Stimulated activated CD8-positive, alpha-beta memory T cell treated with anti-CD3 and anti-CD28 coated beads, Interleukin-4, amount 100 ng/mL, for 24 hours (primary cell): ENCODE results near the gene NCAPD3.

Experiments used
- DNase-seq: peaks from one replicate; pipeline ENCODE4 v3.0.0-alpha.2; 2020; ENCODE audit warnings: low read depth

The NCAPD3 gene

GRCh38 chr11:134252346-134253187 lies 28.8 kb upstream of the NCAPD3 start:
- DNase-seq: no peak

GRCh38 chr11:134250675-134251074 lies 26.9 kb upstream of the NCAPD3 start:
- DNase-seq: no peak

GRCh38 chr11:134250246-134250645 lies 26.5 kb upstream of the NCAPD3 start:
- no peak for DNase-seq

- DNase-seq: no peak
Observed at GRCh38 chr11:134248910-134249480, 25.2 kb upstream of the NCAPD3 start.

- no peak for DNase-seq
Observed at GRCh38 chr11:134246678-134247077, 22.9 kb upstream of the NCAPD3 start.

GRCh38 chr11:134246100-134246499 lies 22.3 kb upstream of the NCAPD3 start:
- DNase-seq: no peak

- DNase-seq: no peak
Observed at GRCh38 chr11:134245434-134245833, 21.7 kb upstream of the NCAPD3 start.

- no peak for DNase-seq
Observed at GRCh38 chr11:134244593-134244992, 20.8 kb upstream of the NCAPD3 start.

GRCh38 chr11:134243913-134244312 lies 20.1 kb upstream of the NCAPD3 start:
- no peak for DNase-seq

- no peak for DNase-seq
Observed at GRCh38 chr11:134242376-134242775, 18.6 kb upstream of the NCAPD3 start.

GRCh38 chr11:134240592-134240991 lies 16.8 kb upstream of the NCAPD3 start:
- DNase-seq: no peak

GRCh38 chr11:134238956-134239355 lies 15.2 kb upstream of the NCAPD3 start:
- DNase-seq: no peak

- DNase-seq: no peak
Observed at GRCh38 chr11:134237557-134237922, 13.8 kb upstream of the NCAPD3 start.

- DNase-seq: no peak
Observed at GRCh38 chr11:134236834-134237556, 13.2 kb upstream of the NCAPD3 start.

GRCh38 chr11:134235399-134235798 lies 11.6 kb upstream of the NCAPD3 start:
- no peak for DNase-seq

GRCh38 chr11:134233729-134234179 lies 10.0 kb upstream of the NCAPD3 start:
- no peak for DNase-seq

GRCh38 chr11:134231958-134232659 lies 8.3 kb upstream of the NCAPD3 start:
- DNase-seq: no peak

- DNase-seq: no peak
Observed at GRCh38 chr11:134230339-134230738, 6.6 kb upstream of the NCAPD3 start.

- DNase-seq: no peak
Observed at GRCh38 chr11:134229126-134229790, 5.5 kb upstream of the NCAPD3 start.

GRCh38 chr11:134228625-134229024 lies 4.9 kb upstream of the NCAPD3 start:
- DNase-seq: no peak

GRCh38 chr11:134226806-134227325 lies 3.1 kb upstream of the NCAPD3 start:
- no peak for DNase-seq
